Natural killer cell (primary cell): ENCODE measurements around the gene MYO3A. TPM values are rescaled to one million over a fixed set of nuclear protein-coding genes. Genes with fewer than 3 reads are reported as not detected.
"Not testable (repeated sequence)": the region's sequence is repeated elsewhere in the genome, so short reads cannot be mapped to it uniquely, and the experiment has no call there.

Source experiments
- ATAC-seq, 3 donors: fragments of 150-1000 bp in 2 of 3; fragments of 200-7000 bp in 1 of 3; cut with Tn5 transposase; 1 replicate in 1 of 3; 2 replicates in 2 of 3; pipeline ENCODE4 v1.10.0; 2021; ENCODE audit warnings: mild to moderate bottlenecking in 2 of 3, moderate library complexity in 2 of 3
- DNase-seq, 2 donors: peaks; one replicate each; pipeline versions ENCODE4 v3.0.0 to v3.0.0-alpha.2; 2013 to 2021; ENCODE audit warnings: mixed read lengths in 1 of 2
- H3K27ac ChIP-seq: one replicate; pipeline ENCODE4 v1.5.1; 2013; ENCODE audit warnings: mild to moderate bottlenecking, low read length
- H3K27me3 ChIP-seq: one replicate; pipeline ENCODE4 v1.6.1; 2013; ENCODE audit warnings: low read length; ENCODE audit not compliant: control insufficient read depth, insufficient read depth
- H3K36me3 ChIP-seq: one replicate; pipeline ENCODE4 v1.6.1; 2013; ENCODE audit warnings: low read length; ENCODE audit not compliant: control insufficient read depth, insufficient read depth
- H3K4me1 ChIP-seq: one replicate; pipeline ENCODE4 v1.6.1; 2013; ENCODE audit warnings: low read length; ENCODE audit not compliant: control insufficient read depth, insufficient read depth
- H3K4me3 ChIP-seq: one replicate; pipeline ENCODE4 v1.5.1; 2013; ENCODE audit warnings: low read length
- H3K9me3 ChIP-seq: one replicate; pipeline ENCODE4 v1.6.1; 2013; ENCODE audit warnings: low read length; ENCODE audit not compliant: control insufficient read depth, insufficient read depth
- H3K27ac Mint-ChIP-seq, 2 donors: one replicate each; pipeline ENCODE4 v1.8.0; 2022; ENCODE audit warnings: mild to moderate bottlenecking in 2 of 2, mixed read lengths in 2 of 2, moderate library complexity in 1 of 2
- H3K27me3 Mint-ChIP-seq, 2 donors: one replicate each; pipeline ENCODE4 v1.8.0; 2022; ENCODE audit warnings: low read depth in 2 of 2, mixed read lengths in 2 of 2
- H3K36me3 Mint-ChIP-seq: one replicate; pipeline ENCODE4 v1.8.0; 2022; ENCODE audit warnings: mixed read lengths
- H3K4me1 Mint-ChIP-seq, 2 donors: one replicate each; pipeline ENCODE4 v1.8.0; 2022; ENCODE audit warnings: mixed read lengths in 2 of 2
- H3K4me3 Mint-ChIP-seq: one replicate; pipeline ENCODE4 v1.8.0; 2022; ENCODE audit warnings: mild to moderate bottlenecking, moderate library complexity, mixed read lengths
- H3K9me3 Mint-ChIP-seq, 2 donors: one replicate each; pipeline ENCODE4 v1.8.0; 2022; ENCODE audit warnings: mixed read lengths in 2 of 2
- WGBS: methylation state at CpG from one replicate; pipeline ENCODE4 v1.1.7; 2013; ENCODE audit warnings: missing lambda C conversion rate; ENCODE audit not compliant: insufficient coverage; 5-methylcytosine and 5-hydroxymethylcytosine counted together
- intact Hi-C: fragments of 100-400 bp; cut with micrococcal nuclease; formaldehyde crosslinking; loops from one replicate; pipeline ENCODE4 v1.14.2; 2022
- total RNA-seq, 4 donors: library from RNA; stranded (reverse); fragments of 120-200 nt in 1 of 4; gene quantifications; one replicate each; pipeline versions ENCODE4 v1.2.3 to v1.2.4, GENCODE V29; 2013 to 2022
- TF ChIP-seq, protein P1 (sequence below): fragments of 200-600 bp; IDR thresholded peaks from one replicate; pipeline ENCODE4 v1.8.0; 2022; ENCODE audit warnings: antibody characterized with exemption

The MYO3A gene
- total RNA-seq, 3 donors from 2014 or later (not counting 1 experiment from before 2014, with no cell fraction given): not detected

DNA sequence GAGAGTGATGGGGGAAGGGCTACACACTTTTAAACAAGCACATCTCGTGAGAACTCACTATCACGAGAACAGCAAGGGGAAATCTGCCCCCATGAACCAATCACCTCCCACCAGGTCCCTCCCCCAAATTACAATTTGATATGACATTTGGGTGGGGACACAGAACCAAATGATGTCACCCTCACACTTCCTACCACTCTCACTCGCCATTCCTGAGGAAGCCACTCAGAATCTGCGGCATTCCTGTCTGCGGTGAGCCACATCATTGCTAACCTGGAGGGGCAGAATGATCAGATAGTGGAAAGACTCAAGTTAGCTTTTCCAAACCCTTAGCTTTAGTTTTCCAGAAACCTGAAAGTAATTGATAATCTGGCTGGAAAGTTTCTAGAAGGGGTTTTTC, 66.9 kb downstream of the MYO3A start:
- DNase-seq: no peak
- no peaks in the 10 kb centered on the region for H3K4me1 Mint-ChIP-seq
- H3K27me3 Mint-ChIP-seq: peaks cover 0 to 2% of the 10 kb centered on the region in 2 donors
- H3K9me3 Mint-ChIP-seq: peaks cover 4% of the 10 kb centered on the region in 2 donors
- no peak overlapping the region for H3K4me3 Mint-ChIP-seq
- Histone ChIP-seq H3K36me3 (no peaks in the 10 kb centered on the region), H3K9me3 (no peaks in the 10 kb centered on the region), H3K27me3 (no peaks in the 10 kb centered on the region), H3K4me3 (no peak overlapping the region), H3K4me1 (no peaks in the 10 kb centered on the region), H3K27ac (no peak overlapping the region)
- no peak for ATAC-seq
- TF ChIP-seq, protein P1, sequence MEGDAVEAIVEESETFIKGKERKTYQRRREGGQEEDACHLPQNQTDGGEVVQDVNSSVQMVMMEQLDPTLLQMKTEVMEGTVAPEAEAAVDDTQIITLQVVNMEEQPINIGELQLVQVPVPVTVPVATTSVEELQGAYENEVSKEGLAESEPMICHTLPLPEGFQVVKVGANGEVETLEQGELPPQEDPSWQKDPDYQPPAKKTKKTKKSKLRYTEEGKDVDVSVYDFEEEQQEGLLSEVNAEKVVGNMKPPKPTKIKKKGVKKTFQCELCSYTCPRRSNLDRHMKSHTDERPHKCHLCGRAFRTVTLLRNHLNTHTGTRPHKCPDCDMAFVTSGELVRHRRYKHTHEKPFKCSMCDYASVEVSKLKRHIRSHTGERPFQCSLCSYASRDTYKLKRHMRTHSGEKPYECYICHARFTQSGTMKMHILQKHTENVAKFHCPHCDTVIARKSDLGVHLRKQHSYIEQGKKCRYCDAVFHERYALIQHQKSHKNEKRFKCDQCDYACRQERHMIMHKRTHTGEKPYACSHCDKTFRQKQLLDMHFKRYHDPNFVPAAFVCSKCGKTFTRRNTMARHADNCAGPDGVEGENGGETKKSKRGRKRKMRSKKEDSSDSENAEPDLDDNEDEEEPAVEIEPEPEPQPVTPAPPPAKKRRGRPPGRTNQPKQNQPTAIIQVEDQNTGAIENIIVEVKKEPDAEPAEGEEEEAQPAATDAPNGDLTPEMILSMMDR: no peak
- no peaks in the 10 kb centered on the region for H3K36me3 Mint-ChIP-seq
- 88% methylated on average over 3 of the region's 5 CpGs for WGBS
- intact Hi-C loops: no loop called here
- no peak overlapping the region for H3K27ac Mint-ChIP-seq

DNA sequence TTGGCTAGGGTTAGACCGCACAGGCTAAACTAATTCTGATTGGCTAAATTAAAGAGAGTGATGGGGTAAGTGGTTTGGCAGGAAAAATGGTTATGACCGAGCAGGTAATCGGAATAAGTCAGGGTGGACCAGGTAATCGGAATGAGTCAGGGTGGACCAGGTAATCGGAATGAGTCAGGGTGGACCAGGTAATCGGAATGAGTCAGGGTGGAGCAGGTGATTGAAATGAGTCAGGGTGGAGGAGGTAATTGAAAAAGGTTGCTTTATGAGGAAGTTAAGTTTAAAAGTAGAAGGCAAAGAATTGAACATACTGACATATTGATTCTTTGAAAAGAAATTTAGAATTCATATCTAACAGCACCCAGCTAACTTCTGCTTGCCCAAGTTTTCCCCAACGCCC, 68.4 kb downstream of the MYO3A start:
- H3K4me3 Mint-ChIP-seq, H3K4me1 Mint-ChIP-seq, H3K4me3 ChIP-seq, H3K9me3 Mint-ChIP-seq, H3K27me3 Mint-ChIP-seq, H3K27me3 ChIP-seq, ATAC-seq, H3K27ac Mint-ChIP-seq, H3K36me3 Mint-ChIP-seq, DNase-seq, intact Hi-C loops, H3K4me1 ChIP-seq, H3K27ac ChIP-seq, H3K36me3 ChIP-seq, H3K9me3 ChIP-seq: not testable (repeated sequence)
- 87% methylated on average over 7 of the region's 7 CpGs for WGBS

DNA sequence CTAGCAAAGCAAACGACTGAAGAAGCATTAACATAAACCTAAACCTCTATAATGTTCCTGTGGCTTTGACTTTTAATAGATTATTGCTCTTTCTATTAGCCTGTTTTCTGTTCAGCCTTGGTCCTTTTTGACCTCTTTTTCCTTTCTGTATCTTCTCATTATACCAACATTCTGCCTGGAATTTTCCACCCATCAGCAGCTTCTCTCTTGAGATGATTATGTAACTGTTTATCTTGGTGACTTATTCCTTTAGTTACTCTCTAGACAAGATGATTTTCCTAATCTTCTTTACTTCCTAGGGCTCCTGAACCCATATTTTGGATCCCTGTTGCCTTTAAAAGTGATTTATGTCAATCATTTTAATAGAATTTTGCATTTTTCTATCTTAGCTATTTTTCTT, 81.1 kb downstream of the MYO3A start:
- Mint-ChIP-seq H3K36me3 (no peaks in the 10 kb centered on the region), H3K9me3 (peaks cover 0 to 1% of the 10 kb centered on the region in 2 donors), H3K4me3 (no peak overlapping the region), H3K4me1 (no peaks in the 10 kb centered on the region), H3K27me3 (no peaks in the 10 kb centered on the region), H3K27ac (no peak overlapping the region)
- TF ChIP-seq, protein P1: no peak
- H3K9me3 ChIP-seq: no peaks in the 10 kb centered on the region
- no peak overlapping the region for H3K4me3 ChIP-seq
- H3K36me3 ChIP-seq: no peaks in the 10 kb centered on the region
- ATAC-seq (no peak), DNase-seq (no peak)
- intact Hi-C loops: no loop called here
- 70% methylated on average over 1 of the region's 1 CpG for WGBS
- no peaks in the 10 kb centered on the region for H3K4me1 ChIP-seq
- H3K27ac ChIP-seq: no peak overlapping the region
- no peaks in the 10 kb centered on the region for H3K27me3 ChIP-seq

DNA sequence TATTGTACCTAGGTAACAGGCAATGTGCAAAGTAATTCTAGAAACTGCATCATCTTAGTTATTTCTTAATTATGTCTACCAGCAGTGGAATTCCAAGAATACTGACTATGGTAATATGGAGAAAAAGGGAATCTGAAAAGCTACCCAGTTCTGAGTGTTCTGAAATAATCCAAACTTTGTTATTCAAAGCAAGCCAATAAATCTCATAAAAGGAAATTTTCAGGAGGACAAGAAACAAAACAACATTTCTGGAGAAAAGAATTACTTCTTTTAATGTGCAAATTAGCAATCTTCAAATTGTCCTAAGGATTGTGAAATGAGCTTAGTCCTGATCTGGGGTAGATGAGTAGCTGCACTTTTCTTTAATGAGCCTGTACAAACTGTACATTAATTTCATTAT, 88.8 kb downstream of the MYO3A start:
- TF ChIP-seq, protein P1: no peak
- H3K4me1 ChIP-seq: no peaks in the 10 kb centered on the region
- Mint-ChIP-seq H3K4me3 (no peak overlapping the region), H3K27me3 (peaks cover 0 to 8% of the 10 kb centered on the region in 2 donors), H3K36me3 (no peaks in the 10 kb centered on the region), H3K9me3 (peaks cover 2 to 4% of the 10 kb centered on the region in 2 donors), H3K4me1 (no peaks in the 10 kb centered on the region), H3K27ac (no peak overlapping the region)
- H3K27ac ChIP-seq: no peak overlapping the region
- H3K27me3 ChIP-seq: no peaks in the 10 kb centered on the region
- no peak for ATAC-seq
- no peaks in the 10 kb centered on the region for H3K9me3 ChIP-seq
- H3K4me3 ChIP-seq: no peak overlapping the region
- intact Hi-C loops: no loop called here
- DNase-seq: no peak
- no peaks in the 10 kb centered on the region for H3K36me3 ChIP-seq
